ENCODE results near the gene FMO5. TPM values are rescaled to one million over a fixed set of nuclear protein-coding genes. Genes with fewer than 3 reads are reported as not detected.

Gene FMO5
- total RNA-seq, 4 donors from 2014 or later: 2.1 to 3.9 (median 3.8) TPM

GRCh38 chr1:147267711-147268110, 42.6 kb upstream of the FMO5 start:
- DNase-seq: no peak
- peaks cover 0 to 5% of the 10 kb centered on the region in 2 donors for H3K4me1 ChIP-seq
- H3K36me3 ChIP-seq: no peaks in the 10 kb centered on the region
- no peaks in the 10 kb centered on the region for H3K9me3 ChIP-seq
- no peaks in the 10 kb centered on the region for H3K27me3 ChIP-seq
- no peak overlapping the region for H3K4me3 ChIP-seq
- TF ChIP-seq CTCF (IDR thresholded peaks at IDR 0.05): no peak
- TF ChIP-seq POLR2A (IDR thresholded peaks at IDR 0.05): no peak
- no peak overlapping the region for H3K27ac ChIP-seq
- intact Hi-C loops (cut with DNase I; ENCODE audit: low total_unique reads): no loop called here

DNA sequence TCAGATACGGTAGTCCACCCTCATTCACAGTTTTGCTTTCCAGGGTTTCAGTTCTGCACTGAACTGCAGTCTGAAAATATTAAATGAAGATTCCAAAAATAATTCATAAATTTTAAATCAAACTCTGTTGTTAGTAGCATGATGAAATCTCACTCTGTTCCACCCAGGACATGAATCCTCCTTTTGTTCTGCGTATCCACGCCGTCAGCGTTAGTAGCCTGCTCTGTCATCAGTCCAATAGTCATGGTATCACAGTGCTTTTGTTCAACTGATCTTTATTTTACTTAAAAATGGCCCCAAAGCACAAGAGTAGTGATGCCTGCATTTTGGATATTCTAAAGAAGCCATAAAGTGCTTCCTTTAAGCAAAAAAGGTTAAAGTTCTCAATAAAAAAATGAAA, 41.2 kb upstream of the FMO5 start:
- no peak for TF ChIP-seq CTCF (IDR thresholded peaks at IDR 0.05)
- TF ChIP-seq POLR2A (IDR thresholded peaks at IDR 0.05): no peak
- no peaks in the 10 kb centered on the region for H3K9me3 ChIP-seq
- no peaks in the 10 kb centered on the region for H3K27me3 ChIP-seq

GRCh38 chr1:147264158-147264768, 39.1 kb upstream of the FMO5 start:
- Histone ChIP-seq H3K36me3 (no peaks in the 10 kb centered on the region), H3K9me3 (no peaks in the 10 kb centered on the region), H3K4me1 (no peaks in the 10 kb centered on the region), H3K27me3 (no peaks in the 10 kb centered on the region), H3K27ac (no peak overlapping the region), H3K4me3 (no peak overlapping the region)
- intact Hi-C loops (cut with DNase I; ENCODE audit: low total_unique reads): no loop called here
- TF ChIP-seq CTCF (IDR thresholded peaks at IDR 0.05) (no peak), POLR2A (IDR thresholded peaks at IDR 0.05) (no peak)
- DNase-seq: no peak

More for the DNA sequence above, 41.2 kb upstream of the FMO5 start:
- H3K4me3 ChIP-seq: no peak overlapping the region
- DNase-seq: no peak
- H3K36me3 ChIP-seq: no peaks in the 10 kb centered on the region
- intact Hi-C loops (cut with DNase I; ENCODE audit: low total_unique reads): no loop called here
- H3K27ac ChIP-seq: no peak overlapping the region
- H3K4me1 ChIP-seq: no peaks in the 10 kb centered on the region

DNA sequence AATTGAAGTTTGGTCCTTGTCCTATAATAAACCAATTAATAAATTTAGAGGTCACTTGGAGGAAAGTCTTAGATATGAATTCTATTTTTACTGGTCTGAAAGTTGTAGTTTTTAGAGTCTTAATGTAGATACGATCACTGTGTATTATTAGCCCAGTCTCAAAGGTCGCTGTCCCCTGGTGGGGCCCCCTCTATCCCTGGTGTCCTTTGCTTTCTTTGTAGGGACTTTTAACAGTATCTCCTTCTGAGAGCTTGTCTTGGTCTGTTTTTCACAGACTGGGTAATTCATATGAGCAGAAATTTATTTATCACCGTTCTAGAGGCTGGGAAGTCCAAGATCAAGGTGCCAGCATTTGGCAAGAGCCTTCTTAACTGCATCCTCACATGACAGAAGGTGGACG, 35.8 kb upstream of the FMO5 start:
- intact Hi-C loops (cut with DNase I; ENCODE audit: low total_unique reads): no loop called here

DNA sequence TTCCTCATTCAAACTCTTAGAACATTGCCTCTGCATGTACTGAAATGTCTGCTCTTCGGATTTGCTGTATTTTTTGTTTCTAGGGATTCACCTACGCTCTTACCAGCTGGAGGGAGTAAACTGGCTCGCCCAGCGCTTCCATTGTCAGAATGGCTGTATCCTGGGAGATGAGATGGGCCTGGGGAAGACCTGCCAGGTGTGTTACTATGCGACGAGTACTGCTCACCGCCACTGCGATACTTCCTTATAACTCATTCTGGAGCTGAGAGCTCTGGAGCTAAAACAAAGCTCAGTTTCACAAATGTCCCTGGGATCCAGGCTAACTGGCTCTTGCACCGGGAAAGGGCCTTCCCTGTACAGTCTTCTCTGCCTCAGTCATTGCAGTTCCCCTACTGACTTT, 27.4 kb upstream of the FMO5 start:
- DNase-seq: no peak
- H3K27me3 ChIP-seq: no peaks in the 10 kb centered on the region
- TF ChIP-seq POLR2A (IDR thresholded peaks at IDR 0.05) (no peak), CTCF (IDR thresholded peaks at IDR 0.05) (no peak)
- H3K4me3 ChIP-seq: no peak overlapping the region
- intact Hi-C loops (cut with DNase I; ENCODE audit: low total_unique reads): no loop called here
- no peaks in the 10 kb centered on the region for H3K36me3 ChIP-seq
- H3K9me3 ChIP-seq: no peaks in the 10 kb centered on the region
- H3K4me1 ChIP-seq: no peaks in the 10 kb centered on the region
- no peak overlapping the region for H3K27ac ChIP-seq

More for the DNA sequence above, 35.8 kb upstream of the FMO5 start:
- Histone ChIP-seq H3K4me1 (no peaks in the 10 kb centered on the region), H3K27me3 (no peaks in the 10 kb centered on the region), H3K4me3 (no peak overlapping the region), H3K9me3 (no peaks in the 10 kb centered on the region), H3K27ac (no peak overlapping the region), H3K36me3 (no peaks in the 10 kb centered on the region)
- DNase-seq: no peak
- TF ChIP-seq CTCF (IDR thresholded peaks at IDR 0.05) (no peak), POLR2A (IDR thresholded peaks at IDR 0.05) (no peak)
